Measurements from ENCODE around the gene RADIL.

The RADIL gene

DNA sequence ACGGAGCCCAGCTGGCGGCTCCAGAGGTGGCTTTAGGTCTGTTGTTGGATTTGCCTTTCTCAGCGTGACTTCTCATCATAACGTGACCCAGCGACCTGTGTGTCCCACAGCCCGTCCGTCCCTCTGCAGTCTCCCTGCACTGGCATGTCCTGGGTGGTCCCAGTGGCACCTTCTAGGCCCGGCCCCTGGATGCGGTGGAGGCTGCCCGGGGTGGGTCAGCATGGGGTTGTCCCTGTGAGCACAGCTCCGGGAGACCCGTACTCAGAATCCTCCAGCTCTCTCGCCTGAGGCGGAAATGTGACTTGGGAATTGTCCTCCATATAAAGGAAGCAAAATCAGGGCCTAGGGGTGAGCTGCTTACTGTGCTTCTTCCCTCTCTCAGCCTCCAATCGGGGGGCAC lies 133.7 kb downstream of the RADIL start:
- no peak for DNase-seq

DNA sequence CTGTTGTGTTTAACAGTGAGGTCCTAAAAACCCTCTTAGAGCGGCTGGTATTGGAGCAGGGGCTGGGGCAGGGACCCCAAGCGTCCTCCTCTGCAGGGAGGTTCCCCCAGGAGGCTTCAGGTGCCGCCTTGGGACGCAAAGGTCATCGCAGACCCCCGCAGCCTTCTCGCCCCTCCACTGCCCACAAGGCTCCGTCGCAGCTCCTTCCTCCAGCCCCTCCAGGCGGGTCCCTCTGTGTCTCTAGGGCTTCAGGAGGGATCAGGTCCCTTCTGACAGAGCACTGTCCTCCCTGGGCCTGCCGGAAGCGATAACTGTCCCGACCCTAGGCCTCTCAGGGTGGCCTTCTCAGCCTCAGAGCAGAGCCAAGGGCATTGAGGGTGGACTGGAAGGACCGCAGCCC lies 134.2 kb downstream of the RADIL start:
- DNase-seq: no peak

Measured in CD4-positive, alpha-beta T cell treated with Interleukin-17A for 4 hours (primary cell).